ENCODE data around the gene PCSK4.

PCSK4 gene

DNA sequence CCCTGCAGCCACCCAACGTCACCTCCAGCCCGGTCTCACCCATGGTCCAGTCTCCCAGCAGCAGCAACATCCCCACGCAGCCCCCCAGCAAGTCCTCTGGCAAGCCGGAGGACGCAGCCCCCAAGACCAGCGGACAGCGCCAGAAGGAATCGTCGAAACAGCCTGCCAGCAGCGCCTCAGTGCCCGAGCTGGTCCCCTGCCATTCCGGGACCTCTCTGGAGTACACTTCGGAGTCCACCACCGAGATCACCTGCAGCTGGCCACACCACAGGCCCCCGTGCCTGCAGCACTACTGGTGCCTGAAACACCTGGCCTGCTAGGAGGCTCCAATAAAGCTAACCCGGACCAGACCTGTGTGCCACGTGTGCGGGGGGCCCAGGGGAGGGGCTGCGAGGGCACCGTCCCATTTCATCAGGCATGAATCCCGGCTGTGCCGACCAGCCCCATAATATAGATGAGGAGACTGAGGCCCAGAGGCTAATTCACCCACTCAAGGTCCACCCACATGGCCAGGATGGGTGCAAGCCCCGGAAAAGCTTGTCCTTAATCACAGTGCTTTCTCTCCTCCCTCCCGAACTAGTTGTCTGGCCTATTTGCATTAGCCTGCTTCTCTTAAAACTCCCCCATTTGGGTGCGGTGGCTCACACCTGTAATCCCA is 7.6 kb upstream of the PCSK4 start:
- DNase-seq: no peak
- H3K27ac ChIP-seq: no peak overlapping the region
- peaks cover 3% of the 10 kb centered on the region for H3K27me3 ChIP-seq (replicated peaks)
- H3K36me3 ChIP-seq (replicated peaks): no peaks in the 10 kb centered on the region
- H3K4me3 ChIP-seq (ENCODE audit: low read depth, low read length): no peak overlapping the region
- TF ChIP-seq, protein P1, sequence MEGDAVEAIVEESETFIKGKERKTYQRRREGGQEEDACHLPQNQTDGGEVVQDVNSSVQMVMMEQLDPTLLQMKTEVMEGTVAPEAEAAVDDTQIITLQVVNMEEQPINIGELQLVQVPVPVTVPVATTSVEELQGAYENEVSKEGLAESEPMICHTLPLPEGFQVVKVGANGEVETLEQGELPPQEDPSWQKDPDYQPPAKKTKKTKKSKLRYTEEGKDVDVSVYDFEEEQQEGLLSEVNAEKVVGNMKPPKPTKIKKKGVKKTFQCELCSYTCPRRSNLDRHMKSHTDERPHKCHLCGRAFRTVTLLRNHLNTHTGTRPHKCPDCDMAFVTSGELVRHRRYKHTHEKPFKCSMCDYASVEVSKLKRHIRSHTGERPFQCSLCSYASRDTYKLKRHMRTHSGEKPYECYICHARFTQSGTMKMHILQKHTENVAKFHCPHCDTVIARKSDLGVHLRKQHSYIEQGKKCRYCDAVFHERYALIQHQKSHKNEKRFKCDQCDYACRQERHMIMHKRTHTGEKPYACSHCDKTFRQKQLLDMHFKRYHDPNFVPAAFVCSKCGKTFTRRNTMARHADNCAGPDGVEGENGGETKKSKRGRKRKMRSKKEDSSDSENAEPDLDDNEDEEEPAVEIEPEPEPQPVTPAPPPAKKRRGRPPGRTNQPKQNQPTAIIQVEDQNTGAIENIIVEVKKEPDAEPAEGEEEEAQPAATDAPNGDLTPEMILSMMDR (IDR thresholded peaks at IDR 0.05; ENCODE audit: low read depth, low read length, missing control alignments): no peak
- in situ Hi-C loops (cut with HindIII; ENCODE audit: low pct_ligation_motif_present, low sequenced_read_pairs): no loop called here

DNA sequence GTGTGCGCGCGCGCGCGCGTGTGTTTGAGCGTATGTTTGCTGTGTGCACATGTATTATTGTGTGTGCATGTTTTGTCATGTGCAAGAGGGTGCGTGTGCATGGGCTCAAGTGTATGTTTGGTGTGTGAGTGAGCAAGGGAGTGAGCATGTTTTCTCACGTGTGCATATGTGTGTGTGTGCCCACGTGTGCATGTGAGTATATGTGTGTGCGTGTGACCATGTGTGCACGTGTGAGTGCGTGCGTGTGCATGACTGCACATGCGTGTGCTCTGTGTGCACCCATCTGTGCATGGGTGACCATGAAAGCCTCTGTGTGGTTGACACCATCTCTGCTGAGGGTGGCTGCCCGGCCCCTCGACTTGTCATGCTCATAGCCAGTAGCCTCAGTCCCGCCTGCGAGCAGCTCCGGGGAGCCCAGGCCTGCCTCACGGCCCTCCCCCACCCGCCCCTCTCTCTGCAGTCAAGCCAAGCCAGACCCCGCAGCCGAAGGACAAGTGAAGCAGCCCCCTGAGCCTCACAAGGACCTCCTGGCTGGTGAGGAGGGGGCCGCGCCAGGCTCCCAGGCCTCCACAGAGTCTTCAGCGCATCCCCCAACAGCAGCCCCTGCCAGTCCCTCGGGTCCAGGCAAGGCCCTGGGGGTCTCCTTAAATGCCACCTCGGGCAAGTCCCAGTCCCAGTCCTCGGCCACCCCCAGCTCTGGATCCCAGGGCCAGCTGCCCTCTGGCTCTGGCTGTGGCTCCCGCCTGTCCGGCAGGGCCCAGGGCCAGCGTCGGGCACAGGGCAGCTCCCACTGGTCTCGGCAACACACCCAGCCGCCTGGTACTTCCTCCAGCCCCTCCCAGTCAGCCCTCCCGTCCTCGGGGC is 6.8 kb upstream of the PCSK4 start:
- Histone ChIP-seq H3K27ac (no peak overlapping the region), H3K4me3 (ENCODE audit: low read depth, low read length) (no peak overlapping the region), H3K36me3 (replicated peaks) (no peaks in the 10 kb centered on the region), H3K27me3 (replicated peaks) (no peaks in the 10 kb centered on the region)
- DNase-seq: no peak
- in situ Hi-C loops (cut with HindIII; ENCODE audit: low pct_ligation_motif_present, low sequenced_read_pairs): no loop called here
- TF ChIP-seq, protein P1 (IDR thresholded peaks at IDR 0.05; ENCODE audit: low read depth, low read length, missing control alignments): no peak

DNA sequence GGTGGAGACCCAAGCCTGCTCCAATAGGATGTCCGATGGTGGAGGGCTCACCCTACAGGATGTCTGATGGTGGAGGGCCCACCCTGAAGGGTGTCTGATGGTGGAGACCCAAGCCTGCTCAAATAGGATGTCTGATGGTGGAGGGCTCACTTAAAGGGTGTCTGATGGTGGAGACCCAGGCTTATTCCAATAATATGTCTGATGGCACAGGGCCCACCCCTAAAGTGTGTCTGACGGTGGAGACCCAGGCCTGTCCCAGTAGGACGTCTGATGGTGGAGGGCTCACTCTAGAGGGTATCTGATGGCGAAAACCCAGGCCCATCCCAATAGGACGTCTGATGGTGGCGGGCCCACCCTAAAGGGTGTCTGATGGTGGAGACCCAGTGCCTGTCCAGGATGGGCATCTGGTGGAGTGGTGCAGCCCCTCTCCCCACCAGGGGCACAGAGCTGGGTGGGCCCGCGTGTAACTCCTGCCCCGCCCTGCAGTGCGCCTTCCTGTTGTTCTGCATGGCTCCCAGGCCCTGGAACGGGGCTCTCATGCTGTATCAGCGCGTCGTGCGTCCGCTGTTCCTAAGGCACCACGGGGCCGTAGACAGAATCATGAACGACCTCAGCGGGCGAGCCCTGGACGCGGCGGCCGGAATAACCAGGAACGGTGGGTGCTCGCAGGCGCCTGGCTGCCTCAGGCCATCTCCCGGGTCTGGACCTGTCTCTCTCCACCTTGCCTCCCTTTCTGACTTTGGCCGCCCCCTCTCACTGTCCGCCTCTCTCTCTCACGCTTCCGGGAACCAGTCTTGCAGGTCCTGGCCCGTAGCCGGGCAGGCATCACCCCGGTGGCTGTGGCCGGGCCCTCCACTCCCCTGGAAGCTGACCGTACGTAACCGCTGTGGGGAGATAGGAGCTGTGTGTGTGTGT is 5.9 kb upstream of the PCSK4 start:
- DNase-seq: no peak
- Histone ChIP-seq H3K36me3 (replicated peaks) (no peaks in the 10 kb centered on the region), H3K27me3 (replicated peaks) (no peaks in the 10 kb centered on the region), H3K4me3 (ENCODE audit: low read depth, low read length) (no peak overlapping the region), H3K27ac (no peak overlapping the region)
- in situ Hi-C loops (cut with HindIII; ENCODE audit: low pct_ligation_motif_present, low sequenced_read_pairs): no loop called here
- TF ChIP-seq, protein P1 (IDR thresholded peaks at IDR 0.05; ENCODE audit: low read depth, low read length, missing control alignments): no peak

DNA sequence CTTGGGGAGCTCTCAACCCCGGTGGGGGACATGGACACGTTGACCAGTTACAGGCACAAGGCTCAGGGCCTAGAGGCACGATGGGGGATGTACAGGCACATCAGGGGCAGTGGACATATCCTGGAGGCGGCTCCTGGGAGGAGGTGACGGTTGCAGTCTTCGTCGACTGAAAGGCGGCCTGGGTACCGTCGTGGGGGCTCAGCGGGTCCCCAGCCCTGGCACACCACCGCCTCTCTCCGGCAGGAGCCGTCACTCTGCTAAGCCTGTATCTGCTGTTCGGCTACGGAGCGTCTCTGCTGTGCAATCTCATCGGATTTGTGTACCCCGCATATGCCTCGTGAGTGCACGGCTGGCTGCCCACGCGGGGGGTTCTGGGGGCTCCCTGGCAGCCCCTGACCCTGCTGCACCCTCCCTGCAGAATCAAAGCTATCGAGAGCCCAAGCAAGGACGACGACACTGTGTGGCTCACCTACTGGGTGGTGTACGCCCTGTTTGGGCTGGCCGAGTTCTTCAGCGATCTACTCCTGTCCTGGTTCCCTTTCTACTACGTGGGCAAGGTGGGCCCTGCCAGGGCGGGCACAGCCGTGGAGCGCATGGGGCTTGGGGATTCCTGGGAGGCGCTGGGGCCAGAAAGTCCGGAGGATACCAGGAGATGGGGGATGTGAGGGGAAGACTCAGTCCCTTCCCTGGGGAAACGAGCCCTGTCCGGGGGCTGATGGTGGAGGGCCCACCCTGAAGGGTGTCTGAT is 5.1 kb upstream of the PCSK4 start:
- Histone ChIP-seq H3K27me3 (replicated peaks) (no peaks in the 10 kb centered on the region), H3K36me3 (replicated peaks) (no peaks in the 10 kb centered on the region), H3K4me3 (ENCODE audit: low read depth, low read length) (no peak overlapping the region), H3K27ac (no peak overlapping the region)
- in situ Hi-C loops (cut with HindIII; ENCODE audit: low pct_ligation_motif_present, low sequenced_read_pairs): no loop called here
- TF ChIP-seq, protein P1 (IDR thresholded peaks at IDR 0.05; ENCODE audit: low read depth, low read length, missing control alignments): no peak
- no peak for DNase-seq

DNA sequence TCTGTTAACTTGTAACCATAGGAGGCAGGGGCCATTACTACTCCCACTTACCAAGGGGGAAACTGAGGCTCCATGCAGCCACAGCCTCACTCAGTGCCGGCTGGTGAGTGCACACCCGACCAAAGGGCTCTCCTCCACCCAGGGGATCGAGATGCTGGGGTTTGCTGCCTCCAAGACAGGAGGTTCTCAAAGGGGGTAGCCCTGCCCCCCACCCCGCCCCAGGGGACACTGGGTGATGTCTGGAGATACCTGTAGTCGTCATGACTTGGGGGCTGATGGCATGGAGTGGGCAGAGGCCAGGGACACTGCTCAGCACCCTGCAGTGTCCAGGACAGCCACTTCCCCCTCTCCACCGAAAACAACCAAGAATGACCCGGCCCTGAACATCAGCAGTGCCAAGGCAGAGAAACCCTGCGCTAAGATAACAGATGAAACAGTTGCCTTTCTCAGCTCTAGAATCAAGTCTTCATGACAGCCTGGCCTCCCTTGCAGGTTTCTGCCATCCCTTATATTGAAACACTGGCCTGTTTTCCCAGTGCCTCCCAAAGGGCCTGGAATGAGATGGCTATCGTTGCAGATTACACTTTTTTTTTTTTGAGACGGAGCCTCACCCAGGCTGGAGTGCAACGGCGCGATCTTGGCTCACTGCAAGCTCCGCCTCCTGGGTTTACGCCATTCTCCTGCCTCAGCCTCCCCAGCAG is 4.1 kb upstream of the PCSK4 start:
- no peaks in the 10 kb centered on the region for H3K36me3 ChIP-seq (replicated peaks)
- H3K4me3 ChIP-seq (ENCODE audit: low read depth, low read length): no peak overlapping the region
- no peaks in the 10 kb centered on the region for H3K27me3 ChIP-seq (replicated peaks)
- no peak for DNase-seq
- in situ Hi-C loops (cut with HindIII; ENCODE audit: low pct_ligation_motif_present, low sequenced_read_pairs): no loop called here
- TF ChIP-seq, protein P1 (IDR thresholded peaks at IDR 0.05; ENCODE audit: low read depth, low read length, missing control alignments): no peak
- H3K27ac ChIP-seq: no peak overlapping the region

All from brain microvascular endothelial cell (primary cell).